22Rv1 (cell line): ENCODE measurements around the gene PNPT1.

Source experiments
- ZFX ChIP-seq: fragments of 450-650 bp; IDR thresholded peaks from 2 replicates; pipeline ENCODE4 v1.6.1; 2017; ENCODE audit warnings: antibody characterized with exemption, borderline replicate concordance
- TF ChIP-seq, protein P1 (sequence below): fragments of 450-650 bp; IDR thresholded peaks from 2 replicates; pipeline ENCODE4 v1.5.1; 2017; ENCODE audit warnings: mild to moderate bottlenecking

DNA sequence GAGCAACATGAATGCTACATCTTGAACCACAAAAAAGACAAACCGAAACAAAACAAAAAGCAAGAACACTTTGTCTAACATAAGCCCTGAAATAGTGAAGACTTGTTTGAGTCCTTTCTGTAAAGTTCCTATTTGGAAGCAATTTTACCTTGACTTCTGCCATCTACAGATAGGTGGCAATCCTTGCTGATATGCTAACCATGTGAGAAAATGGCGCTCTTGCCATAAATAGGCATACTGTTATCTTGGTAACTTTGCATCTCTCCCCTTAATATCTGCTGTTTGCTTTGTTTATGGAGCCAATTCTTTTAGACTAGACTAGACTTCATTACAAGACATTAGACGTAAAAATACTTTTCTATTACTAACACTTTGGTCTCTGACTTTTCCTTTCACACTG is 49.4 kb upstream of the PNPT1 start:
- TF ChIP-seq, protein P1, sequence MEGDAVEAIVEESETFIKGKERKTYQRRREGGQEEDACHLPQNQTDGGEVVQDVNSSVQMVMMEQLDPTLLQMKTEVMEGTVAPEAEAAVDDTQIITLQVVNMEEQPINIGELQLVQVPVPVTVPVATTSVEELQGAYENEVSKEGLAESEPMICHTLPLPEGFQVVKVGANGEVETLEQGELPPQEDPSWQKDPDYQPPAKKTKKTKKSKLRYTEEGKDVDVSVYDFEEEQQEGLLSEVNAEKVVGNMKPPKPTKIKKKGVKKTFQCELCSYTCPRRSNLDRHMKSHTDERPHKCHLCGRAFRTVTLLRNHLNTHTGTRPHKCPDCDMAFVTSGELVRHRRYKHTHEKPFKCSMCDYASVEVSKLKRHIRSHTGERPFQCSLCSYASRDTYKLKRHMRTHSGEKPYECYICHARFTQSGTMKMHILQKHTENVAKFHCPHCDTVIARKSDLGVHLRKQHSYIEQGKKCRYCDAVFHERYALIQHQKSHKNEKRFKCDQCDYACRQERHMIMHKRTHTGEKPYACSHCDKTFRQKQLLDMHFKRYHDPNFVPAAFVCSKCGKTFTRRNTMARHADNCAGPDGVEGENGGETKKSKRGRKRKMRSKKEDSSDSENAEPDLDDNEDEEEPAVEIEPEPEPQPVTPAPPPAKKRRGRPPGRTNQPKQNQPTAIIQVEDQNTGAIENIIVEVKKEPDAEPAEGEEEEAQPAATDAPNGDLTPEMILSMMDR = no peak
- TF ChIP-seq ZFX = no peak
